ENCODE results near the gene DUSP16. TPM values are rescaled to one million over a fixed set of nuclear protein-coding genes. Genes with fewer than 3 reads are reported as not detected.
A peak's percentile ranks its signal among the peaks of the same experiment; 100 is the strongest.
"Not testable (repeated sequence)": the region's sequence is repeated elsewhere in the genome, so short reads cannot be mapped to it uniquely, and the experiment has no call there.

The DUSP16 gene
- total RNA-seq, 4 donors from 2014 or later = 16.2 to 23.2 (median 19.1) TPM

DNA sequence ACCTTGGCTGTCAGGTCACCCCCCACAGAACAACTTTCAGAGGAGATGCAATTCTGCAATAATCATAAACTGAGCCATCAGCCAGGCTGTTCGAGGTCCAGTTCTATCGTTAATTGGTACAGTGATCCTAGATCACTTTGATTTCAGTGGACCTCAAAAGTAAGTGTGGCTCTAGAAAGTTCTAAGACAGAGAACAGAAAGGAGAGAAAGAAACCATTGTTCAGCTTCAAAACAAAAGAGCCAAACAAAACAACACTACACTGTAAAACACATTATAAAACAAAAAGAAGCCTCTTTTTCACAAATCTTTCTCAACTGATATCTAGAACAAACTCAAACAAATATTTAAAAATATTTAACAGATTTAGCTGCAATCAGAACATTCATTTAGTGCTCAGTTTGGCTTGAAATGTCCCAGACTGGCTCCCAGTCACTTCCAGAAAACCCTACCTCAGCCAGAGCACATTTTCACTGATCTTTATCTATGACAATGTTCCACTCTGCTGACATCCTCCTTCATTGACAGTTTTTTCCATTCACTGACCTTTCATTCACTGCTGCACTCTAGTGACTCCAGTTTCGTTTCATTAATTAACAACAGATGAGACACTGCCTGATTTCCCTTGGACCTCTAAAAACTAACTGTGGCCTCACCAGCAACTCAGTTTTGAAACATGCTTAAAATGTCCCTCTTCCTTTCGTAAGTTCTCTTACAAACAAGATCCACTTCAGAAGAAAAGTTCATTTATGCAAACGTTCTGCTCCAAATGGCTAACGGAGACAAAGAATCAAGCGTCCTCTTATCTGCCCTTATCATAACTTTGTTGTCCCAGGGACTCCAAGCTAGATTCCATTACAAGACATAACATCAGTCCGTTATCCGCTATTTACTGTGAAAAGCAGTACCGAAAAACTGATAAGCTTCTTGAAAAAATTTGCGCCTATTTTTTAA is 56.8 kb downstream of the DUSP16 start:
- peak in 1 of 2 donors; percentile 21 for DNase-seq (ENCODE audit: low spot score in 2 of 2)
- peaks cover 0 to 46% (median 31%) of the 10 kb centered on the region in 4 donors for H3K4me1 ChIP-seq
- no peaks in the 10 kb centered on the region for H3K9me3 ChIP-seq
- H3K4me3 ChIP-seq = peak overlapping the region in 2 of 4 donors; percentile 9
- WGBS, 2 donors = 23 to 24% methylated on average over 11 of the region's 11 CpGs
- H3K27ac ChIP-seq = peak overlapping the region; percentile 15 to 82 (median 66)
- H3K36me3 ChIP-seq = no peaks in the 10 kb centered on the region
- no peaks in the 10 kb centered on the region for H3K27me3 ChIP-seq
- TF ChIP-seq EP300 (IDR thresholded peaks at IDR 0.05) (peak in 1 of 2 donors; percentile 87), CTCF (IDR thresholded peaks at IDR 0.05) (no peak)

DNA sequence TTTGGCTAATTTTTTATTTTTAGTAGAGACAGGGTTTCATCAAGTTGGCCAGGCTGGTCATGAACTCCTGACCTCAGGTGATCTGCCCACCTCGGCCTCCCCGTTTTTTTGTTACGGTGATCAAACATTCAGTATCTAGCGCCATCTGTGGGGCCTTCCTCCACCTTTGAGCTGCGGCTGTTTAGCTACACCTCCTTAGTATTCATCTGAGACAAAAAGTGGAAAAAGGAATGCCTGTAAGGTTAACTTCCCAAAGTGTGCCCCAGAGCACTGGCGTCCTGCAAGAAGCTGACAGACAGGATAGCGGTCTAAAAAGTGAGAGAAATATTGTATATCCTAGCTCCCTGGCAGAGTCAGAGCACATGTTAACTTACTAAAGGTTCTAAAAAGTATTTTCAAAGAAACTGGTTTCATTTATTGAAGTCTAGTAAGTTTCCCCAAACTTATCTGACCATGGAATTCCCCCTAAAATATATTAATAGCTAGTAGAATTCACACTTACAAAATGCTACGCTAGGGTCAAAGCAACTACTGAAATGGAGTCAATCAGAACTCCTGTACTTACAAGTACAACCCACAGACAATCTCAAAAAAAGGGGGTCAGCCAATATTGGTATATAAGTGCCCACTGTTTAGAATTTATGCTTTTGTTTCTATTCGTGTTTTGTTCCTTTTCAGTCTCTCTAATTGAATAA is 59.1 kb downstream of the DUSP16 start:
- 84 to 90% methylated on average over 9 of the region's 9 CpGs for WGBS, 2 donors
- Histone ChIP-seq H3K4me3 (no peak overlapping the region), H3K27ac (peak overlapping the region in 1 of 4 donors; percentile 82), H3K4me1 (peaks cover 0 to 37% (median 23%) of the 10 kb centered on the region in 4 donors), H3K9me3 (no peaks in the 10 kb centered on the region), H3K27me3 (no peaks in the 10 kb centered on the region), H3K36me3 (peaks cover 0 to 3% (median 0%) of the 10 kb centered on the region in 3 donors)
- no peak for TF ChIP-seq CTCF (IDR thresholded peaks at IDR 0.05)
- no peak for TF ChIP-seq EP300 (IDR thresholded peaks at IDR 0.05)
- TF ChIP-seq POLR2A (IDR thresholded peaks at IDR 0.05) = no peak
- no peak for DNase-seq (ENCODE audit: low spot score in 2 of 2)

GRCh38 chr12:12502815-12503151 is 59.9 kb downstream of the DUSP16 start:
- no peak for DNase-seq (ENCODE audit: low spot score in 2 of 2)
- no peak overlapping the region for H3K4me3 ChIP-seq
- H3K36me3 ChIP-seq = peaks cover 0 to 3% (median 0%) of the 10 kb centered on the region in 3 donors
- H3K27ac ChIP-seq = no peak overlapping the region
- TF ChIP-seq CTCF (IDR thresholded peaks at IDR 0.05) = no peak
- no peak for TF ChIP-seq EP300 (IDR thresholded peaks at IDR 0.05)
- no peak for TF ChIP-seq POLR2A (IDR thresholded peaks at IDR 0.05)
- H3K9me3 ChIP-seq = no peaks in the 10 kb centered on the region
- H3K27me3 ChIP-seq = no peaks in the 10 kb centered on the region
- H3K4me1 ChIP-seq = peaks cover 0 to 30% (median 23%) of the 10 kb centered on the region in 4 donors
- WGBS, 2 donors = 87 to 91% methylated on average over 5 of the region's 5 CpGs

- not testable (repeated sequence) for H3K36me3 ChIP-seq; H3K27me3 ChIP-seq; DNase-seq (ENCODE audit: low spot score in 2 of 2); H3K9me3 ChIP-seq; H3K4me3 ChIP-seq; H3K27ac ChIP-seq
- 88 to 95% methylated on average over 7 of the region's 7 CpGs for WGBS, 2 donors
- H3K4me1 ChIP-seq = peaks cover 0 to 26% (median 20%) of the 10 kb centered on the region in 4 donors
These were observed 60.4 kb downstream of the DUSP16 start for GRCh38 chr12:12502130-12502814.

DNA sequence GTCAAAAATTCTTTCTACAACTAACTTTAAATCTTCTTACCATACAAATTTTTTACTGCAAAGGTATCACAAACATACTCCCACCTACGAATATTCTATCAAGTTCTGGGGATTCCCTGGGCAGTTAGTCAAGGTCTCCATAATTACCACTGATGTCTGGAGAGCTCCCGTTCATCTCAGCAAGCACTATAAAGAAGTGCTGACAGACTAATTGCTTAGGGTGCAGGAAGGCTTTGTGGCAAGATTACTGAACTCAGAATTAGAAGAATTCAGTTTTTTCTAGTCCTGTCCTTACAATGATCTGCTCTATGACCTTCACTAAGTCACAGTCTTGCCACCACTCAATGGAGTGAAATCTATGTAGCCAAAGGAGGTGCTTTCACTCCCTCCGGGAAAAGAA is 61.5 kb downstream of the DUSP16 start:
- Histone ChIP-seq H3K4me1 (peaks cover 0 to 24% (median 9%) of the 10 kb centered on the region in 4 donors), H3K27me3 (no peaks in the 10 kb centered on the region), H3K36me3 (peaks cover 0 to 3% (median 0%) of the 10 kb centered on the region in 3 donors), H3K27ac (no peak overlapping the region), H3K9me3 (no peaks in the 10 kb centered on the region), H3K4me3 (no peak overlapping the region)
- no peak for DNase-seq (ENCODE audit: low spot score in 2 of 2)
- no peak for TF ChIP-seq POLR2A (IDR thresholded peaks at IDR 0.05)
- TF ChIP-seq CTCF (IDR thresholded peaks at IDR 0.05) = no peak
- TF ChIP-seq EP300 (IDR thresholded peaks at IDR 0.05) = no peak
- 54 to 61% methylated on average over 3 of the region's 3 CpGs for WGBS, 2 donors

Measured in tibial nerve (tissue), 4 donors.